Activated CD4-positive, alpha-beta T cell treated with anti-CD3 and anti-CD28 coated beads, Interleukin-2, amount 50 U/mL, for 4 hours (primary cell): ENCODE measurements around the gene LHX4.

ENCODE experiments used
- DNase-seq, 2 experiments: peaks; one replicate each; pipeline ENCODE4 v3.0.0-alpha.2; 2020

LHX4 gene

DNA sequence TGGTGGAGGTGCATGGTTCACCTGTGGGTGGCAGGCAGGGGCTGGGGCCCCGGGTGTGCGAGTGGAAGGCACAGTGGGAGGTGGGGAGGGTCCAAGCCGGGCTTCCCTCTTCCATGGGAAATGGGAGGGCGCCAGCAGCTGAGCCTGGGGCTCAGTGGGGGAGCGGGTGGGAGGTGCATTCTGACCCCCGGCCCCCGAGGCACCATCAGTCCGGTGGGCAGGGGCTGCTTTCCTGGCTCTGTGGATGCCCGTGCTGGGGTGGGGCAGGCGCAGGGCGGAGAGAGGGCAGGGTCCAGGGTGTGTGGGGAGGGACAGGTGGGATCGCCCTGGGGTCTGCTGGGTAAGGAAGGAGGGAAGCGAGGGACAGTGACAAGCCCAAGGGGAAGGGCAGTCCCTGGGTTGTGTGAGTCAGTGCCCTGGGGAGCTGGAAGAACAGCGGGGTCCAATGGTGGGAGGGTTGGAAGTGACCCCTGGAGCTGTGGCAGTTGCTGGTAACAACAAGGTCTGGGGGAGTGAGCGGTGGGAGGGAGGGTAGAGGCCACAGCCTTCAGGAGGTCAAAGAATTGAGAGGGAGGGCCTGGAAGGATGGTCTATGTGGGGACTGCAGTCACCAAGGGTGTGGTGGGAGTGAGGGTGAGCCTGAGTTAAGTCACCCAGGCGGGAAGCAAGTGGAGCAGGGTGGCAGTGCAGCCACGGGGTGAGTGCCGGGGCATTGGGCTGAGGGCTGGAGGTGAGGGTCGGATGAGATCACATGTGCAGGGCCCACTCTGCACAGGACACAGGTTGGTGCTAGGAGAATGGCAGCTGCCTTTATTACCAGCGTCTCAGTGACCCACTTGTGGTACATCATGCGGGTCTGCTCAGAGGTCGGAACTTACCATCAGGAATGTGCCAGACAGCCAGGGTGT is 29.6 kb downstream of the LHX4 start:
- DNase-seq: no peak

GRCh38 chr1:180260541-180260940 is 30.5 kb downstream of the LHX4 start:
- no peak for DNase-seq

DNA sequence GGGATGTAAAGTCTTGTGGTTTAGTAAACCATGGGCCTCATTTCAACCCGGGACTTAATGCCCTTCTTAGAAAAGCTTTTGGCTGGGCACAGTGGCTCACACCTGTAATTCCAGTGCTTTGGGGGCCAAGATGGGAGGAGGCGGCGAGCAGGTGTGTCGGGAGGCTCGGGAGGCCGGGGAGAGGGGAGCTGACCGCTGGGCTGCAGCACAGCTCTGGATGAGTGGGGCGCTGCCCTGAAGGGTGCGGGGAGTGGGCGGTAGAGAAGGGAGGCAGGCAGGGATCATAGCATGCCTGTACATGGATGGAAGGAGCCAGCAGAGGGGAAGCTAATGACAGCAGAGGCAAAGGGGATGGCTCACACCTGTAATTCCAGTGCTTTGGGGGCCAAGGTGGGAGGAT is 31.0 kb downstream of the LHX4 start:
- DNase-seq: no peak

DNA sequence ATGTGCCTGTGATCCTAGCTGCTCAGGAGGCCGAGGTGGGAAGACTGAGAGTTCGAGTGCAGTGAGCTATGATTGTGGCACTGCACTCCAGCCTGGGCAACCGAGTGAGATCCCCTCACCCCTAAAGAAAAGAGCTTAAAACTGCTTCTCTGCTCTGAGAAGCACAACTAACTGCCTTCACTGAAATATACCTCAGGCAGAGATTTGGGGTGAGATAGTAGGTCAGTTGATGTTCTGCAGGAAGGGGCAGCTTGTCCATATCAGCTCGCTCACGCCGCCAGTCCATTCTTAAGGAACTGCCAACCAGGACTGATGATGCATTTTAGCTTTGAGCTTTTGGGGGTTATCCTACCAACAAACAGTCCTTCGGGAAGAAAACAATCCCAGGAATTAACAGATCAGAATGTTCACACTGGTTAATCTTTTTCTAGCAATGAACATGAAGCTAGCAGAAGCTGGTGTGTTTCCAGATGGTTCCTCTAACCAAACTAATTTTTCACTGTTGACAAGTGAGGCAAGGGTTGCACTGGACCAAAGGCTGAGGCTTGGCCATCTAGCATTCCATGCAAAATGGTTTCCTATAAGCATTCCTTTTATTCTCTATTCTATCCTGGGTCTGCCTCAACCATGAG is 31.6 kb downstream of the LHX4 start:
- DNase-seq: no peak

- DNase-seq: no peak
Measured at GRCh38 chr1:180262628-180263488, 32.8 kb downstream of the LHX4 start.

GRCh38 chr1:180264595-180264994 is 34.5 kb downstream of the LHX4 start:
- DNase-seq: no peak

GRCh38 chr1:180265201-180265600 is 35.1 kb downstream of the LHX4 start:
- no peak for DNase-seq

- no peak for DNase-seq
Measured at GRCh38 chr1:180265871-180266270, 35.8 kb downstream of the LHX4 start.

DNA sequence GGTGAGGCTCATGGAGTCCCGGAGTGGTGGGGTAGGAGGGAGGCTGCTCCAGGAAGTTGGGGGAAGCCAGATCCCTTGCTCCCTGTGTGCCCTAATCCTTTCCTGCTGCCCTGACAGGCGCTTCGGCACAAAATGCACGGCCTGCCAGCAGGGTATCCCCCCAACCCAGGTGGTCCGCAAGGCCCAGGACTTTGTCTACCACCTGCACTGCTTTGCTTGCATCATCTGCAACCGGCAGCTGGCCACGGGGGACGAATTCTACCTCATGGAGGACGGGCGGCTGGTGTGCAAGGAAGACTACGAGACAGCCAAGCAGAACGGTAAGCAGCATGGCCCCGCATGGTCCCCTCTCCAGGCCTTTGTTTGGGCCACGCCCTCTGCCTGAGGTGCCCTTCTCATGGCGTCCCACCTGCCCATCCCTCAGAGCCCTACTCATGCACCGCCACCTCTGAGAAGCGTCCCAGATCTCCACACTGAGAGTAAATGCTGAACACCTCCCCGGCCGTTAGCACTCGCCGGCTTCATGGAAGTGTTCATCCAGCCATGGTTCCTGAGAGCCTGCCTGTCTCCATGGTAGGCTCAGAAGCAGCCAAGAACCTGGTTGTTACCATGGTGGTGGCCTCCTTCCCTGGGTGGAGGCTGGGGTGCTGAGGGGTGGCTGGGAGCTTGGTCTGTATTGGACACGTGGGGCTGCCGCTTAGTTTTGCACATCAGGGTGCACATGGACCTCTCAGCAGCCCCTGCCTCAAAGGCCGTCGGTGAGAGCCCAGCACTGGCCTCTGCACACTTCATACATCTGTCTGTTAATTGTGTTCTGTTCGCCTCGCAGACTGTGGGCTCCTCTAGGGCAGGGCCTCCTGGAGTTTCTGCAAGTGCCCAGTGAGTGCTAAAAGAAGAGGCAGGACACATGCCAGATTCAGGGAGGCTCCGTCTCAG is 36.5 kb downstream of the LHX4 start:
- DNase-seq: no peak

- DNase-seq: no peak
Measured at GRCh38 chr1:180267211-180267561, 37.1 kb downstream of the LHX4 start.

GRCh38 chr1:180267761-180268555 is 37.9 kb downstream of the LHX4 start:
- no peak for DNase-seq

DNA sequence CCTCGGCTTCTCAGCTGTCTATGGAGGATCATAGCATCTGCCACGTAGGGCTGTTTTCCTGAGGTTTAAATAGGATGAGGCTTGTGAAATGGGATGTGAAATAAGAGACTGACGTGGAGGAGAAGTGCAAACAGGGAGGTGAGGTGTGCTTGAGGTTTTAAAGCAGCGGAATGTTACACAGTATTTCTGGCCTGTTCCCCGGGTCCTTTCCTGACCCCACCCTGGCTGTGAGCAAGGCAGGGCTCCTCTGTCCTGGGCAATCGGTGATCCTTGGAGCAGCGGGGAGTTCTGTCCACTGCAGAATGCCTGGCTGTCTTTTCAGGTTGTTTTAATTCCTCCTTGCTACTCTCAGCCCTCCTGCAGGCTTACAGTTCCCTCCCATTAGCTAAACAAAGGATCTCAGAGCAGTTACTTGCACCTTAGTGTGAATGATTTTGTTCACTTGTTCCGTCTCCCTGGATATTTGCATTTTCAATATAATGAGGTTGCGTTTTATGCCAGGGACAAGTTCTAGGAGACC is 38.6 kb downstream of the LHX4 start:
- DNase-seq: no peak

GRCh38 chr1:180269645-180270529 is 39.8 kb downstream of the LHX4 start:
- no peak for DNase-seq

GRCh38 chr1:180270530-180271271 is 40.6 kb downstream of the LHX4 start:
- no peak for DNase-seq

DNA sequence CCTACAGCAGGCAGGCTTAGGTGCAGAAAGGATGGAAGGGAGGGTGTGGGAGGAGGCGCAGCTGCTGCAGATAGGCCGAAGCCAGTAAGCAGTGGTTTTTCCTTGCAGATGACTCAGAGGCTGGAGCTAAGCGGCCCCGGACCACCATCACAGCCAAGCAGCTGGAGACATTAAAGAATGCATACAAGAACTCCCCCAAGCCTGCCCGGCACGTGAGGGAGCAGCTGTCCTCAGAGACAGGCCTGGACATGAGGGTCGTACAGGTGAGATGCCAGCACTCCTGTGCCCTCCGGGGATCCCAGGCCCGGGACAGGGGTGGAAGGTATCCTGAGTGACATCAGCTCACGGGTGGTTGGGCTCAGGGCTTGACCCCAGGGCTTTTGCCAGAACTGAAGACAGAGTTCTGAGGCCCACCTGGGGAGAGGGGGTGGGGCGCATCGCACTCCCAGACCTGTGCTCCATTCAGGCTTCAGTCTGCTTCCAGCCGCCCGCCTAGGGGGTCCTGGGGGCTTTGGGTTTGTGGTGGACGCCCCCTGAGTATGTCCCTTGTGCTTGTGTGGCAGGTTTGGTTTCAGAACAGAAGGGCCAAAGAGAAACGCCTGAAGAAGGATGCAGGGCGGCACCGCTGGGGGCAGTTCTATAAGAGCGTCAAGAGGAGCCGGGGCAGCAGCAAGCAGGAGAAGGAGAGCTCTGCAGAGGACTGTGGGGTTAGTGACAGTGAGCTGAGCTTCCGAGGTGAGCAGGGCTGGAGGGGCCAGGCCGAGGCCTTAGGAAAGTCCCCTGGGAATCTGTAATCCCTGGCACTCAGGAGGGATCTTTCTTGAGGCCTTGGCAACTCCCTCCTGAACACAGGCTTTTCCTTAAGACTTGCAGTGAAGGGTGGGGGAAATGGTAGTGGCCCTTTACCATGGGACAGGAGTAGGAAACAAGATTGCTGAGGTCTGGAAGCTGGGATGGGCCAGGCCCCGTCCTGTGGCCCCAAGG is 41.5 kb downstream of the LHX4 start:
- DNase-seq: no peak

- no peak for DNase-seq
Measured at GRCh38 chr1:180272395-180272794, 42.3 kb downstream of the LHX4 start.

- no peak for DNase-seq
Measured at GRCh38 chr1:180273066-180273465, 43.0 kb downstream of the LHX4 start.

- DNase-seq: no peak
Measured at GRCh38 chr1:180274221-180274620, 44.2 kb downstream of the LHX4 start.
